ENCODE results near the gene PIP5K1C. TPM values are rescaled to one million over a fixed set of nuclear protein-coding genes. Genes with fewer than 3 reads are reported as not detected.

PIP5K1C gene
- total RNA-seq, 1 experiment from 2014 or later, result 4.2 TPM

- H3K4me2 ChIP-seq (ENCODE audit: low read depth, low read length, poor library complexity, severe bottlenecking), result no peak overlapping the region
- peaks cover 15% of the 10 kb centered on the region for H3K4me1 ChIP-seq (ENCODE audit: low read length)
- no peak overlapping the region for H3K9ac ChIP-seq (ENCODE audit: low read length)
- H3K4me3 ChIP-seq (ENCODE audit: low read length), result no peak overlapping the region
- H3K9me3 ChIP-seq (ENCODE audit: low read length), result no peaks in the 10 kb centered on the region
- no peaks in the 10 kb centered on the region for H3K79me2 ChIP-seq (ENCODE audit: low read length)
- H3K9me2 ChIP-seq (replicated peaks; ENCODE audit: insufficient read depth, low read length), result no peaks in the 10 kb centered on the region
- H2AFZ ChIP-seq (ENCODE audit: low read length), result no peak overlapping the region
- no peak overlapping the region for H3K27ac ChIP-seq (ENCODE audit: low read length)
- H3K27me3 ChIP-seq (ENCODE audit: low read length), result no peaks in the 10 kb centered on the region
- H4K20me1 ChIP-seq (ENCODE audit: insufficient read depth, low read depth, low read length), result no peaks in the 10 kb centered on the region
- no peak for DNase-seq
- H3K36me3 ChIP-seq (ENCODE audit: insufficient read depth, low read length), result no peaks in the 10 kb centered on the region
These were observed 42.0 kb downstream of the PIP5K1C start for GRCh38 chr19:3658004-3658869.

- DNase-seq, result no peak
- Histone ChIP-seq H3K4me1 (ENCODE audit: low read length) (peaks cover 15% of the 10 kb centered on the region), H3K36me3 (ENCODE audit: insufficient read depth, low read length) (no peaks in the 10 kb centered on the region)
These were observed 42.9 kb downstream of the PIP5K1C start for GRCh38 chr19:3657395-3657769.

GRCh38 chr19:3656747-3657394 is 43.4 kb downstream of the PIP5K1C start:
- H3K79me2 ChIP-seq (ENCODE audit: low read length), result no peaks in the 10 kb centered on the region
- no peak for DNase-seq
- no peaks in the 10 kb centered on the region for H3K36me3 ChIP-seq (ENCODE audit: insufficient read depth, low read length)
- peaks cover 15% of the 10 kb centered on the region for H3K4me1 ChIP-seq (ENCODE audit: low read length)
- no peak overlapping the region for H3K4me2 ChIP-seq (ENCODE audit: low read depth, low read length, poor library complexity, severe bottlenecking)
- no peak overlapping the region for H2AFZ ChIP-seq (ENCODE audit: low read length)
- no peaks in the 10 kb centered on the region for H3K9me2 ChIP-seq (replicated peaks; ENCODE audit: insufficient read depth, low read length)
- H3K4me3 ChIP-seq (ENCODE audit: low read length), result no peak overlapping the region
- H4K20me1 ChIP-seq (ENCODE audit: insufficient read depth, low read depth, low read length), result no peaks in the 10 kb centered on the region
- no peaks in the 10 kb centered on the region for H3K9me3 ChIP-seq (ENCODE audit: low read length)
- no peak overlapping the region for H3K9ac ChIP-seq (ENCODE audit: low read length)
- no peak overlapping the region for H3K27ac ChIP-seq (ENCODE audit: low read length)
- no peaks in the 10 kb centered on the region for H3K27me3 ChIP-seq (ENCODE audit: low read length)

More at GRCh38 chr19:3657395-3657769, 42.9 kb downstream of the PIP5K1C start:
- no peaks in the 10 kb centered on the region for H4K20me1 ChIP-seq (ENCODE audit: insufficient read depth, low read depth, low read length)
- H3K27ac ChIP-seq (ENCODE audit: low read length), result no peak overlapping the region
- no peaks in the 10 kb centered on the region for H3K9me2 ChIP-seq (replicated peaks; ENCODE audit: insufficient read depth, low read length)
- no peak overlapping the region for H3K4me2 ChIP-seq (ENCODE audit: low read depth, low read length, poor library complexity, severe bottlenecking)
- H3K9ac ChIP-seq (ENCODE audit: low read length), result no peak overlapping the region
- no peak overlapping the region for H2AFZ ChIP-seq (ENCODE audit: low read length)
- H3K4me3 ChIP-seq (ENCODE audit: low read length), result no peak overlapping the region
- H3K79me2 ChIP-seq (ENCODE audit: low read length), result no peaks in the 10 kb centered on the region
- H3K27me3 ChIP-seq (ENCODE audit: low read length), result no peaks in the 10 kb centered on the region
- no peaks in the 10 kb centered on the region for H3K9me3 ChIP-seq (ENCODE audit: low read length)

- H3K9me3 ChIP-seq (ENCODE audit: low read length), result no peaks in the 10 kb centered on the region
- H3K4me1 ChIP-seq (ENCODE audit: low read length), result peaks cover 15% of the 10 kb centered on the region
- H3K9ac ChIP-seq (ENCODE audit: low read length), result peak overlapping the region; percentile 37
- no peaks in the 10 kb centered on the region for H3K79me2 ChIP-seq (ENCODE audit: low read length)
- H3K36me3 ChIP-seq (ENCODE audit: insufficient read depth, low read length), result no peaks in the 10 kb centered on the region
- no peaks in the 10 kb centered on the region for H3K27me3 ChIP-seq (ENCODE audit: low read length)
- no peak overlapping the region for H2AFZ ChIP-seq (ENCODE audit: low read length)
- H3K4me2 ChIP-seq (ENCODE audit: low read depth, low read length, poor library complexity, severe bottlenecking), result peak overlapping the region; percentile 51
- no peak for DNase-seq
- no peaks in the 10 kb centered on the region for H3K9me2 ChIP-seq (replicated peaks; ENCODE audit: insufficient read depth, low read length)
- H3K4me3 ChIP-seq (ENCODE audit: low read length), result no peak overlapping the region
- peak overlapping the region; percentile 58 for H3K27ac ChIP-seq (ENCODE audit: low read length)
- no peaks in the 10 kb centered on the region for H4K20me1 ChIP-seq (ENCODE audit: insufficient read depth, low read depth, low read length)
These were observed 44.1 kb downstream of the PIP5K1C start for GRCh38 chr19:3656073-3656746.

GRCh38 chr19:3655402-3656072 is 44.7 kb downstream of the PIP5K1C start:
- peak overlapping the region; percentile 58 for H3K27ac ChIP-seq (ENCODE audit: low read length)
- no peak overlapping the region for H2AFZ ChIP-seq (ENCODE audit: low read length)
- peak overlapping the region; percentile 51 for H3K4me2 ChIP-seq (ENCODE audit: low read depth, low read length, poor library complexity, severe bottlenecking)
- H4K20me1 ChIP-seq (ENCODE audit: insufficient read depth, low read depth, low read length), result no peaks in the 10 kb centered on the region
- H3K36me3 ChIP-seq (ENCODE audit: insufficient read depth, low read length), result no peaks in the 10 kb centered on the region
- peak; percentile 85 for DNase-seq
- peaks cover 15% of the 10 kb centered on the region for H3K4me1 ChIP-seq (ENCODE audit: low read length)
- H3K9ac ChIP-seq (ENCODE audit: low read length), result peak overlapping the region; percentile 37; the same call in 1 of the 2 replicates
- H3K27me3 ChIP-seq (ENCODE audit: low read length), result no peaks in the 10 kb centered on the region
- no peak overlapping the region for H3K4me3 ChIP-seq (ENCODE audit: low read length)
- no peaks in the 10 kb centered on the region for H3K79me2 ChIP-seq (ENCODE audit: low read length)
- H3K9me3 ChIP-seq (ENCODE audit: low read length), result no peaks in the 10 kb centered on the region
- no peaks in the 10 kb centered on the region for H3K9me2 ChIP-seq (replicated peaks; ENCODE audit: insufficient read depth, low read length)

- Histone ChIP-seq H3K4me2 (ENCODE audit: low read depth, low read length, poor library complexity, severe bottlenecking) (no peak overlapping the region), H3K4me1 (ENCODE audit: low read length) (peaks cover 15% of the 10 kb centered on the region), H3K4me3 (ENCODE audit: low read length) (no peak overlapping the region), H2AFZ (ENCODE audit: low read length) (no peak overlapping the region), H4K20me1 (ENCODE audit: insufficient read depth, low read depth, low read length) (no peaks in the 10 kb centered on the region), H3K9ac (ENCODE audit: low read length) (no peak overlapping the region), H3K9me2 (replicated peaks; ENCODE audit: insufficient read depth, low read length) (no peaks in the 10 kb centered on the region), H3K36me3 (ENCODE audit: insufficient read depth, low read length) (no peaks in the 10 kb centered on the region), H3K27ac (ENCODE audit: low read length) (no peak overlapping the region), H3K27me3 (ENCODE audit: low read length) (no peaks in the 10 kb centered on the region), H3K9me3 (ENCODE audit: low read length) (no peaks in the 10 kb centered on the region), H3K79me2 (ENCODE audit: low read length) (no peaks in the 10 kb centered on the region)
- DNase-seq, result peak; percentile 65
These were observed 46.3 kb downstream of the PIP5K1C start for GRCh38 chr19:3653865-3654513.

GRCh38 chr19:3653081-3653795 is 47.0 kb downstream of the PIP5K1C start:
- DNase-seq, result no peak
- H3K9me3 ChIP-seq (ENCODE audit: low read length), result no peaks in the 10 kb centered on the region
- no peak overlapping the region for H3K9ac ChIP-seq (ENCODE audit: low read length)
- H3K9me2 ChIP-seq (replicated peaks; ENCODE audit: insufficient read depth, low read length), result no peaks in the 10 kb centered on the region
- H3K4me2 ChIP-seq (ENCODE audit: low read depth, low read length, poor library complexity, severe bottlenecking), result no peak overlapping the region
- no peak overlapping the region for H3K4me3 ChIP-seq (ENCODE audit: low read length)
- H3K79me2 ChIP-seq (ENCODE audit: low read length), result no peaks in the 10 kb centered on the region
- H3K4me1 ChIP-seq (ENCODE audit: low read length), result peaks cover 15% of the 10 kb centered on the region
- H3K27me3 ChIP-seq (ENCODE audit: low read length), result no peaks in the 10 kb centered on the region
- no peak overlapping the region for H2AFZ ChIP-seq (ENCODE audit: low read length)
- H3K27ac ChIP-seq (ENCODE audit: low read length), result no peak overlapping the region
- no peaks in the 10 kb centered on the region for H4K20me1 ChIP-seq (ENCODE audit: insufficient read depth, low read depth, low read length)
- no peaks in the 10 kb centered on the region for H3K36me3 ChIP-seq (ENCODE audit: insufficient read depth, low read length)

All from Karpas-422 (cell line).